Bronchial epithelial cell (primary cell): ENCODE measurements around the gene ZNF611. TPM values are rescaled to one million over a fixed set of nuclear protein-coding genes. Genes with fewer than 3 reads are reported as not detected.
A peak's percentile ranks its signal among the peaks of the same experiment; 100 is the strongest.

Experiments used
- DNase-seq: peaks from one replicate; pipeline ENCODE4 v3.0.0-alpha.2; 2010; ENCODE audit warnings: low read depth
- FAIRE-seq: peaks from 2 replicates; lab custom pipeline; 2011; peaks lifted over from hg19 to GRCh38; lab: Jason Lieb, UNC
- H3K27me3 ChIP-seq: 2 replicates; pipeline ENCODE4 v1.5.1; 2011; ENCODE audit warnings: low read length; ENCODE audit not compliant: control insufficient read depth, insufficient read depth
- H3K36me3 ChIP-seq: 2 replicates; pipeline ENCODE4 v1.5.1; 2011; ENCODE audit warnings: low read length; ENCODE audit not compliant: control insufficient read depth, insufficient read depth
- H3K4me3 ChIP-seq: 2 replicates; pipeline ENCODE4 v1.5.1; 2011; ENCODE audit warnings: mild to moderate bottlenecking, low read depth, low read length, control low read depth
- CTCF ChIP-seq: IDR thresholded peaks from 2 replicates; pipeline ENCODE4 v1.5.1; 2011; ENCODE audit warnings: mild to moderate bottlenecking, moderate library complexity, low read length, control low read depth, inconsistent platforms; ENCODE audit not compliant: insufficient read depth, severe bottlenecking
- total RNA-seq: library from RNA; depleted of rRNA; stranded (reverse); fragments of >200 nt; gene quantifications from 2 replicates; pipeline ENCODE4 v1.2.1, GENCODE V29; 2014

The ZNF611 gene
- total RNA-seq, 1 donor from 2014 or later: 10.0 TPM

- Histone ChIP-seq H3K27me3 (no peaks in the 10 kb centered on the region), H3K36me3 (peaks cover 2% of the 10 kb centered on the region), H3K4me3 (no peak overlapping the region)
- DNase-seq: no peak
- no peak for TF ChIP-seq CTCF
- FAIRE-seq: no peak
These were observed 73.9 kb downstream of the ZNF611 start for GRCh38 chr19:52660981-52661380.

DNA sequence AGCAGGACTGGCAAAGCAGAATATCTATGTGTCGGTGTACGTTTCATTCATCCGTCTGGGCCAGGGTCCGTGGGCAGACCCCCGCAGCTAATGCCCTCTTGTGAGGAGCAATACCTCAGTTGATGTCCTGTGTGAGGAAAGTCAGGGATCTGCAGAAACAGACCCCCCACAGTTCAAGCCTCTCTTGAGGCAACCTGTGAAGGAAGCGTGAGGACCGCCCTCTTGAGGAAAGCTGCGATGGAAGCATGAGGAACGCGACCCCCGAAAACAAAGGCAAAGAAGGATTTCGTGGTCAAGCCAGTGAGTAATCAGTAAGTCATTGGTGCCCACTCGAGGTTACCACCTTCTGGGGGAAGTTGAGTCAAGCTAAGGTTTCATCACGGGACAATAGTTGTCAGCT is 75.8 kb downstream of the ZNF611 start:
- DNase-seq (no peak), FAIRE-seq (no peak)
- no peak for TF ChIP-seq CTCF
- peaks cover 6% of the 10 kb centered on the region for H3K36me3 ChIP-seq
- no peaks in the 10 kb centered on the region for H3K27me3 ChIP-seq
- no peak overlapping the region for H3K4me3 ChIP-seq

DNA sequence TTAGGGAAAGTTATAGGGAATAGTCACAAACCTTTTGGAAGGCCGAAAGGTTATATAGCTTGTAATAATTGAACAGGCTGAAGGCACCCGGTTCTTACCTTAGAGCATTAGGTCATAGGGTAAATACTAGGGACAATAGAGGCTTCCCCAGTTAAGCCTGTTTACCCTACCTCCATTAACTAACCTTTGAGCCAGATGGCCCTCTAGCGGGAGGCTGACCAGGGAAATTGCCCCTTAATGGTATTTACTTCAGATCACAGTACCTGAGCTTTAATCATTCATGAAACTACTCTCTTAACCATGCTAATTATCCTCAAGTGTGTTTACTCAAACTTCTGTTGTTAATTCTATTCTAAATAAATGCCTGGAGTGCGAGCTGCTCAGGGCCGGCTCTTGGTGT is 76.2 kb downstream of the ZNF611 start:
- no peak for TF ChIP-seq CTCF
- FAIRE-seq (no peak), DNase-seq (no peak)
- H3K4me3 ChIP-seq: no peak overlapping the region
- no peaks in the 10 kb centered on the region for H3K27me3 ChIP-seq
- H3K36me3 ChIP-seq: peaks cover 6% of the 10 kb centered on the region

GRCh38 chr19:52653161-52653560 is 81.7 kb downstream of the ZNF611 start:
- no peak for TF ChIP-seq CTCF
- Histone ChIP-seq H3K27me3 (no peaks in the 10 kb centered on the region), H3K4me3 (no peak overlapping the region), H3K36me3 (peaks cover 4% of the 10 kb centered on the region)
- DNase-seq (peak; percentile 10), FAIRE-seq (no peak)

Other genes starting within 250 kb of the ZNF611 start
- gene ZNF808, start 207.4 kb downstream of the ZNF611 start, total RNA-seq: 12.6 and 17.0 TPM in 2 replicates
- gene ZNF701, start 164.8 kb downstream of the ZNF611 start, total RNA-seq: 11.6 and 15.6 TPM in 2 replicates
- gene ZNF83, start 96.7 kb downstream of the ZNF611 start, total RNA-seq: 132 and 163 TPM in 2 replicates
- 9.1 and 10.0 TPM in 2 replicates for gene ZNF600, start 51.7 kb upstream of the ZNF611 start, total RNA-seq
- gene ZNF28, start 86.6 kb upstream of the ZNF611 start, total RNA-seq: 30.3 and 44.4 TPM in 2 replicates
- 86.9 and 132 TPM in 2 replicates for gene ZNF468, start 122.6 kb upstream of the ZNF611 start, total RNA-seq
- 12.3 and 23.4 TPM in 2 replicates for gene ZNF320, start 162.6 kb upstream of the ZNF611 start, total RNA-seq
- gene ZNF888, start 188.4 kb upstream of the ZNF611 start, total RNA-seq: 9.7 and 13.2 TPM in 2 replicates
- gene ZNF816, start 227.8 kb upstream of the ZNF611 start, total RNA-seq: 13.3 and 24.0 TPM in 2 replicates